Measurements from ENCODE around the gene LRRC9.

DNA sequence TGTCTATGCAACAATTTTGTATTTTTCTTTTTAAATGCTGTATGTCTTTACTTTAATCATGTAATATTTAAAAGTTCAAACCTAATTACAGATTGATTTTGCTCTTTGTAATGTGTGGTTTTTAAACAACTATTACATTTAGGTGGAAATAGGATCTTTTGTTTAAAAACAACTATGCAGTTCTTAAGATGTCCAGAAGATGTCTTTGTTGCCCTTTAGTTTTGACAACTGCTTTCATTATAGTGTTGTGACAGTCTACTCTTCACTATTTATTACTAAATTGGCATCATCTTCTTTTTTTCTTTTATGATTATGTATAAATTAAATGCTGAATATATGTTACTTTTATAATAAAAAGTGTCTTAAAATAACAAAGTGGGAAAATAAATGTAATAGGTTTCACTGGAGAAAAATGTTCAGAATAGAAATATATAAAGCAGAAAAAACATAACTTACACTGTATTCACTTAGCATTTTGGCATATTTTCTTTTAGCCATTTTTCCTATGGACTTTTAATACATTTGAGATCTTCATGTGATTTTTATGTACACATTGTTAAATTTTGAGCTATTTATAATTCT, 144.6 kb downstream of the LRRC9 start:
- peak; percentile 50 to 67 (median 56) for TF ChIP-seq CTCF (IDR thresholded peaks at IDR 0.05)
- TF ChIP-seq POLR2A (IDR thresholded peaks at IDR 0.05): no peak
